ENCODE results near the gene CHRFAM7A. TPM values are rescaled to one million over a fixed set of nuclear protein-coding genes. Genes with fewer than 3 reads are reported as not detected.
"Not testable (repeated sequence)": the region's sequence is repeated elsewhere in the genome, so short reads cannot be mapped to it uniquely, and the experiment has no call there.

The CHRFAM7A gene
- not detected in 2 replicates for total RNA-seq (2011; cell fraction: chromatin; rRNA removed; ENCODE audit: low replicate concordance)
- total RNA-seq (2011; cell fraction: nucleolus; rRNA removed): not detected in 2 replicates
- total RNA-seq (2011; cell fraction: nucleoplasm; rRNA removed): not detected in 2 replicates
- total RNA-seq (2014; rRNA removed) (not detected in 2 replicates), total RNA-seq (2014; rRNA removed; fragmentation: Illumina TruSeq; extraction: Trizol) (not detected in 2 replicates), total RNA-seq (2015; rRNA removed; fragmentation: Illumina TruSeq; extraction: Trizol) (not detected in 2 replicates), total RNA-seq (2021) (not detected in 2 replicates), polyA plus RNA-seq (2011; rRNA removed) (not detected in 2 replicates), polyA plus RNA-seq (2014; fragmentation: Illumina TruSeq; extraction: Trizol) (not detected in 2 replicates), polyA plus RNA-seq (2014; fragmentation: Nextera tagmentation; extraction: Ambion mirVana) (not detected), polyA plus RNA-seq (2014; rRNA removed) (0.93 TPM in 1 of 2 replicates, not detected in the other), polyA minus RNA-seq (2011; rRNA and poly(A)+ RNA removed) (0.67 TPM in 1 of 2 replicates, not detected in the other), Bru-seq, nascent RNA (percentile 12 among the genes with signal in this experiment), BruChase-seq, experiment 1, labeled RNA remaining after a 2-hour chase (not detected), BruChase-seq, experiment 2, labeled RNA remaining after a 6-hour chase (percentile 4 among the genes with signal in this experiment)
- not detected in 2 replicates for polyA plus RNA-seq (2011; cell fraction: cytosol; rRNA removed)
- polyA plus RNA-seq (2011; cell fraction: nucleus; rRNA removed): not detected in 2 replicates
- polyA plus RNA-seq (2012): 0.04 TPM in 1 of 2 replicates, not detected in the other
- polyA minus RNA-seq (2011; cell fraction: cytosol; rRNA and poly(A)+ RNA removed): not detected in 2 replicates
- polyA minus RNA-seq (2011; cell fraction: nucleus; rRNA and poly(A)+ RNA removed): 0.67 and 1.2 TPM in 2 replicates
- long read RNA-seq, experiment 1: 0 reads
- long read RNA-seq, experiment 2: 0 reads
- long read RNA-seq, experiment 3: 0 reads

- peak; percentile 85 for ATAC-seq
- 2% methylated on average over 10 of the region's 74 CpGs for WGBS (ENCODE audit: insufficient coverage, low coverage, missing lambda C conversion rate)
- H4K20me1 ChIP-seq (replicated peaks; ENCODE audit: control insufficient read depth, insufficient read depth, low read length); H3K4me2 ChIP-seq (ENCODE audit: insufficient read depth, low read length); CTCF ChIA-PET (ENCODE audit: low intra/inter-chr PET ratio); H3K4me1 ChIP-seq (replicated peaks in 1 of 2; ENCODE audit: control insufficient read depth in 2 of 2, insufficient read depth in 2 of 2, low read length in 2 of 2); FAIRE-seq; H3K27ac ChIP-seq (ENCODE audit: extremely low read depth, low read depth, low read length); H3K9me3 ChIP-seq (replicated peaks; ENCODE audit: control insufficient read depth, insufficient read depth, low read depth, low read length); BruUV-seq (replicated peaks); POLR2A ChIA-PET; H3K36me3 ChIP-seq (ENCODE audit: control insufficient read depth, insufficient read depth, low read length); in situ Hi-C loops (cut with MboI); H3K4me3 ChIP-seq; H3K9ac ChIP-seq (ENCODE audit: insufficient read depth in 1 of 2, low read depth in 2 of 2, low read length in 2 of 2); H2AFZ ChIP-seq (ENCODE audit: low read depth, low read length); DNase-seq (ENCODE audit: extremely low read depth in 1 of 4, low spot score in 3 of 4); H3K27me3 ChIP-seq (ENCODE audit: control insufficient read depth in 2 of 2, insufficient read depth in 2 of 2, low read length in 2 of 2); intact Hi-C loops (cut with micrococcal nuclease); H3K9me1 ChIP-seq (ENCODE audit: control insufficient read depth, insufficient read depth, low read length); H3K79me2 ChIP-seq (ENCODE audit: control insufficient read depth, insufficient read depth, low read length): not testable (repeated sequence)
Observed at GRCh38 chr15:30392766-30393663, at the start of gene CHRFAM7A. TSS of gene CHRFAM7A (minus strand) at chr15:30393540. CDS start at chr15:30383351, 10,189 bp downstream.

DNA sequence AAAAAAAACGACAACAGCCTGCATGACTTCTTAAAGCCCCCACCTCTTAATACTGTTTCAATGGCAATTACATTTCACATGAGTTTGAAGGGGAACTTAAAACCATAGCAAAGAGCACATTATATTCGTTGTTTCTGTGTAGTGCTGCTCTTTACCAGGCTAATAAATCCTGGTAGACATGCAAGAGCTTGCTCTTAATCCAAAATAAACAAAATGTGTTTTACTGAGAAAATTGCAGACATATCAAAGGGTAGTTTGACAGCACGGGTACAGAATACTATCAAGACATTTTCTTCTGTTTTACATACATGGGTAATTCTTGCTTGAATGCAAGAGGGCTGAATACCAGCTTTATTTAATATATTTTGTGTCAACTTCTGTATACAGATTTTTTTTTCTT is 45.0 kb upstream of the CHRFAM7A start:
- H4K20me1 ChIP-seq (replicated peaks; ENCODE audit: control insufficient read depth, insufficient read depth, low read length); H3K36me3 ChIP-seq (ENCODE audit: control insufficient read depth, insufficient read depth, low read length); H3K4me3 ChIP-seq; H3K9me3 ChIP-seq (replicated peaks; ENCODE audit: control insufficient read depth, insufficient read depth, low read depth, low read length); H2AFZ ChIP-seq (ENCODE audit: low read depth, low read length); intact Hi-C loops (cut with micrococcal nuclease); H3K27me3 ChIP-seq (ENCODE audit: control insufficient read depth in 2 of 2, insufficient read depth in 2 of 2, low read length in 2 of 2); in situ Hi-C loops (cut with MboI); H3K9ac ChIP-seq (ENCODE audit: insufficient read depth in 1 of 2, low read depth in 2 of 2, low read length in 2 of 2); ATAC-seq; H3K4me2 ChIP-seq (ENCODE audit: insufficient read depth, low read length); H3K79me2 ChIP-seq (ENCODE audit: control insufficient read depth, insufficient read depth, low read length); H3K9me1 ChIP-seq (ENCODE audit: control insufficient read depth, insufficient read depth, low read length); FAIRE-seq; H3K27ac ChIP-seq (ENCODE audit: extremely low read depth, low read depth, low read length); CTCF ChIA-PET (ENCODE audit: low intra/inter-chr PET ratio); DNase-seq (ENCODE audit: extremely low read depth in 1 of 4, low spot score in 3 of 4); BruUV-seq (replicated peaks); H3K4me1 ChIP-seq (replicated peaks in 1 of 2; ENCODE audit: control insufficient read depth in 2 of 2, insufficient read depth in 2 of 2, low read length in 2 of 2); POLR2A ChIA-PET: not testable (repeated sequence)
- WGBS (ENCODE audit: insufficient coverage, low coverage, missing lambda C conversion rate): 0% methylated on average over 1 of the region's 3 CpGs

DNA sequence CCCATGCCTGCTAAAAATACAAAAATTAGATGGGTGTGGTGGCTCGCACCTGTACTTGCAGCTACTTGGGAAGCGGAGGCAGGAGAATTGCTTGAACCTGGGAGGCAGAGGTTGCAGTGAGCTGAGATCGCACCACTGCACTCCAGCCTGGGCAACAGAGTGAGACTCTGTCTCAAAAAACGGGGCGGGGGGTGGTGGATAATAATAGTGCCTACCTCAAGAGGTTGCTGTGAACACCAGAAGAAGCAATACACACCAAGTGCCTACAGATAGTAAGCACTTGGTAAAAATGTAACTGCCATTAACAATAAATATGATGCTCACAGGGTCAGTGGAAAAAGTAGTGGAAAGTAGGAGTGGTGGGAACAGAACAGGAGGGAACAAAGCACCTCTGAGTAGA is 42.5 kb upstream of the CHRFAM7A start:
- 2% methylated on average over 3 of the region's 5 CpGs for WGBS (ENCODE audit: insufficient coverage, low coverage, missing lambda C conversion rate)
- H3K4me2 ChIP-seq (ENCODE audit: insufficient read depth, low read length); POLR2A ChIA-PET; DNase-seq (ENCODE audit: extremely low read depth in 1 of 4, low spot score in 3 of 4); in situ Hi-C loops (cut with MboI); H3K4me3 ChIP-seq; H3K27ac ChIP-seq (ENCODE audit: extremely low read depth, low read depth, low read length); H3K9me3 ChIP-seq (replicated peaks; ENCODE audit: control insufficient read depth, insufficient read depth, low read depth, low read length); intact Hi-C loops (cut with micrococcal nuclease); ATAC-seq; CTCF ChIA-PET (ENCODE audit: low intra/inter-chr PET ratio); H2AFZ ChIP-seq (ENCODE audit: low read depth, low read length); H3K27me3 ChIP-seq (ENCODE audit: control insufficient read depth in 2 of 2, insufficient read depth in 2 of 2, low read length in 2 of 2); FAIRE-seq; H4K20me1 ChIP-seq (replicated peaks; ENCODE audit: control insufficient read depth, insufficient read depth, low read length); H3K79me2 ChIP-seq (ENCODE audit: control insufficient read depth, insufficient read depth, low read length); H3K4me1 ChIP-seq (replicated peaks in 1 of 2; ENCODE audit: control insufficient read depth in 2 of 2, insufficient read depth in 2 of 2, low read length in 2 of 2); BruUV-seq (replicated peaks); H3K36me3 ChIP-seq (ENCODE audit: control insufficient read depth, insufficient read depth, low read length); H3K9me1 ChIP-seq (ENCODE audit: control insufficient read depth, insufficient read depth, low read length); H3K9ac ChIP-seq (ENCODE audit: insufficient read depth in 1 of 2, low read depth in 2 of 2, low read length in 2 of 2): not testable (repeated sequence)
